GM21526 (cell line): ENCODE data around the gene MCUB.
"Not testable (repeated sequence)": the region's sequence is repeated elsewhere in the genome, so short reads cannot be mapped to it uniquely, and the experiment has no call there.

ENCODE experiments used
- ATAC-seq: cut with Tn5 transposase; IDR thresholded peaks from one replicate; pipeline ENCODE4 v1.9.1; 2021; ENCODE audit warnings: moderate library complexity; ENCODE audit not compliant: unreplicated experiment, low FRiP score

Gene MCUB

DNA sequence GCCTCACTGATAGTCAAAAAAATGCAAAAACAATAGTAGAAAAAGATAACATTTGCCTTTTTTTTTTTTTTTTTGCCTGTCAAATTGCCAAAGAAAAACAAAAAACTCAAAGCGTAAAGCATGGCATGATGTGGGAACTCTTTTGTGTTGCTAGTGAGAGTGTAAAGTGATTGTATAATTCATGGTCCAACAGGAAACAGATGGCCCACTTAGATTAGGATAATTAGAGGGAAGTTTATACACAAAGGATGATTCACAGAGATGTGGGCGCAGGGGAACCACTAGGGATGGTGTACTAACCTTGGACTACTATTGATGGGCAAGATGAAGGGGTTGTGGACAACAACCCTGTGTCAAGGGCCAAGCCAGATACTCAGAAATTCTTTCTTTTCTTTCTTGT lies 16.4 kb downstream of the MCUB start:
- ATAC-seq, result no peak

DNA sequence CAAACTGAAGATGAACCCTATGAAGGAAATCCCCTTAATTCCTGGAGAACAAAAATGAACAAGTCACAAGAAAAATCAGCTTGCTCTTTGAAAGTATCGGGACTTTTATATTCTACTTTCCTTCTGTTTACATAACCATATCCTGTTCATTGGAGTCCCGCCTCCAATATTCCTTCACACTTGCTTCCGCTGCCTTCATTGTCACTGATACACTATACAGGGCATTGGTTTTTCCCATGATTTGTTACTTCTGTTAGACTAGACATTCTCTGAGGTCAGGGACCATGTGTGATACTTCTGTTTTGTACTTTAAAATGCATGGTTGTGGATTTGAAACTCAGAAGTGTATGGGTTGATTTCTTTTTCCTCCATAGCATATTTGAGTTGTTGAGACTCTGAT lies 18.8 kb downstream of the MCUB start:
- no peak for ATAC-seq

- ATAC-seq, result not testable (repeated sequence)
Observed at GRCh38 chr4:109579997-109580396, 20.0 kb downstream of the MCUB start.

DNA sequence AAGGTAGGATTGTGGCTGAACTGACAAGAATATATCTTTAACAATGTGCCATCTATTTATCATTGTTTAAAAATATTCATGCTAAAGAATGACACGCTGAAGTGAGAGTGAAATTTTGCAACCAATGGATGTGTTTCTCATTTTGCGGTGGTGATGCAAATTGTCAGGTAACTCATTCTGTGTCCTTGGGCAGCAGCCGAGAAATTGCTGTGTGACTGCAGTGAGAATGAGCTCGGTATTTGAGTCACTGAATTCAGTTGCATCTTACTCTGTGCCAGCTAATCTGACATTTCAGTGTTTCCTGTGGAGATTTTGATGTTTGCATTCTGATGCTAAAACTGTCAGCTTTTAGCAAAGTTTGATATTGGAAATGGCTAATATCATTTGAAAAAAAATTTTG lies 28.1 kb downstream of the MCUB start:
- peak; percentile 99 for ATAC-seq

DNA sequence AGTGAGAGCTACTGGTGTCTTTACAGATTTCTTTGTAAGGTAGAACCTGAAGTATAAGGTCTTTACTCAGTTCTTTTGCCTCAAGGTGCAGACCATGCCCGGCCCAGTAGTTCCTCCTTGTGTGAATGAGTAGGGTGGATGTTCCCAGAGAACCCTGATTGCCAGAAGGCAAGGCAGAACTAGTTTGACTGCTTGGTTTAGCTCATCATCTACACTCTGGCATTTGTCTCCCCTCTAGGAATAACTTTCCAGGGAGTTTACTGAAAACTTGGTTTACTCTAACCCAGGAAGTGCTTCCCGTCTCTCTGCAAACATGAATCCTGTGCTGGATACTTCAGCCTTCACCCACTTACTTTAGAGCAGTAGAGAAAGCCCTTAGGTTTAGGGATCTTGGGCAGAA lies 29.1 kb downstream of the MCUB start:
- no peak for ATAC-seq

DNA sequence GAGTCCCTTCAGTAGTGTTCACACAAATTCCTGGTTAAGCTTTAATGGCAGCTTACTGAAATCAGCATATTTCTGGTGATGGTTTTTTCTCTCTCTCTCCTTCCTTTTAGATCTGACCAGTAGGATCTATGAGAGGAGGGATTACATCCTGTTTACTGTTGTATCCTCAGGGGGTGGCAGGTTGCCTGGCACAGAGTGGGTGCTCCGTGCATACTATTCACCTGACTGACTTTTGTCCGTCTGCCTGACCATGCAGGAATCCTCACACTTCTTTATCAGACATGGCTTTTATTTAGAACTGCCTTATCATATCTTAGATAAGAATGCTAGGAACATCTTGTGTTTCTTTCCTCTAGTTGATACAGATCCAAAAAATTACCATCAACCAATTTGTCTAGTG lies 29.6 kb downstream of the MCUB start:
- ATAC-seq, result no peak

DNA sequence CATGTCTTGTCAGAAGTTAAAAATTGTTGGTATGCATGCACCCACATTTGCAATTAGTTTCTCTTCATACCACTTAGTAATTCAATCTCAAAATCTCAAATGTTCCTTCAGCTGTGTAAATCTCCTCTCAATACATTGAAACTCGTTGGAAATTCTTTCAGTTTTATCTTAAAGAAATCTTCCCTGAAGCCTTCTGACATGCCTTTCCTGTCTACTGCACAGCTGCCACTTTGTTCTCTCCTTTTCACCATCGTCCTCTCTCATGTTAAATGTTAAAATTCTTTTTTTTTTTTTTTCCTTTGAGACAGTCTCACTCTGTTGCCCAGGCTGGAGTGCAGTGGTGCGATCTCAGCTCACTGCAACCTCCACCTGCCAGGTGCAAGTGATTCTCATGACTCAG lies 30.9 kb downstream of the MCUB start:
- ATAC-seq, result no peak

- ATAC-seq, result no peak
Observed at GRCh38 chr4:109592367-109592766, 32.3 kb downstream of the MCUB start.

GRCh38 chr4:109595123-109595522 lies 35.1 kb downstream of the MCUB start:
- ATAC-seq, result not testable (repeated sequence)

- ATAC-seq, result not testable (repeated sequence)
Observed at GRCh38 chr4:109596420-109597085, 36.5 kb downstream of the MCUB start.

DNA sequence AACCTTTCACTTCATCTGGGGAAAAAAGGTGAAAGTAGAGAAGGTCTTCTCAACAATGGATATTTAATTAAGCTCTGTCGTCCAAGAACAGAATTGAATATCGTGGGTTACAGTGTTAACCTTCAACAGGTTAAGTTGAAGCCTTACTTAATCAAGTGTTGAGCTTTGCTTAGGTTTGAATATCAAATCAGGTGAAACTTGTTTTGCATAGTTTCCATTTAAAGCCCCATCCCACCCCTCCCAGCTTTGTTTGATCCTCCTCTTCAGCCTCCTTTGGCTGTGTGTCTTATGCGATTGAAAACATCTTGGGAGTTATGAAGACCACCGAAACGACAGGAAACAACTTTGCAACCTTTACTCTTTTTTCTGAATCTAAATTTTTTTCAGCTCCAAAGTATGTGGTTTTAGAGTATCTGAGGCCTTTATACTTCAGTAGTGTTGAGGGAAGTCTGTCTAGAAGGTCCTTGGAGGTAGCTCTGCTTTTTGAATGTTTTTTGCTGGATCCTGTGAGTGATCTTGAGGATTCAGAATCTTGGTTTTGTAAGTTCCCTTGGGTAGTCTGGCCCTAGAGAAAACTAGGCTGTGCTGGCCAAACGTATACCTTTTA lies 39.1 kb downstream of the MCUB start:
- no peak for ATAC-seq

DNA sequence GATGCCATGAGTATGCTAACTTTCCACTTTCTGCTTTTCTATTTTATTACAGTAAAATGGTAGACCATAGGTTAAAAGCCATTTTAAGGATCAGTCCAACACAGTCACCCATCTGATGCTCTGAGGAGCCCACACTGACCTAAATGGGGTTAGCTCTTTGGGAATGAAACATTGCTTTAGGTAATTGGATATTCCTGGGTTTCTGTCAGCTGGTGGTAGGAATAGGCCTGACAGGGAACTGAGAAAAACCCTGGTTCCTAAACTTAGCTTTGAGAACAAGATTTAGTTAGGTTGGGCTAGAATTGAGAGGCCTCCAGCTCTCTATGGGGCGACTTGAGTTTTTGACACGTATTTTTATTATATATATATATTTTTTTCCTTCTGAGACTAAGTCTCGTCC lies 40.4 kb downstream of the MCUB start:
- ATAC-seq, result no peak

DNA sequence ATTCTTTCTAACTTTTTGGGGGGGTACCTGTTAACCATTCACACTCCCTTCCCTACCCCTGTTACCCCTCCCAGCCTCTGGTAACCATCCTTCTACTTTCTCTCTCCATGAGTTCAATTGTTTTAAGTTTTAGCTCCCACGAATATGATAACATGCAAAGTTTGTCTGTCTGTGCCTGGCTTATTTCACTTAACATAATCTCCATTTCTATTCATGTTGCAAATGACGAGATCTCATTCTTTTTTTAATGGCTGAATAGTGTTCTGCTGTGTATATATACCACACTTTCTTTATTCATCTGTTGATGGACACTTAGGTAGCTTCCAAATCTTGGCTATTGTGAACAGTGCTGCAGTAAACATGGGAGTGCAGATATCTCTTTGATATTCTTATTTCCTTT lies 41.3 kb downstream of the MCUB start:
- no peak for ATAC-seq

- ATAC-seq, result no peak
Observed at GRCh38 chr4:109607976-109608375, 47.9 kb downstream of the MCUB start.

DNA sequence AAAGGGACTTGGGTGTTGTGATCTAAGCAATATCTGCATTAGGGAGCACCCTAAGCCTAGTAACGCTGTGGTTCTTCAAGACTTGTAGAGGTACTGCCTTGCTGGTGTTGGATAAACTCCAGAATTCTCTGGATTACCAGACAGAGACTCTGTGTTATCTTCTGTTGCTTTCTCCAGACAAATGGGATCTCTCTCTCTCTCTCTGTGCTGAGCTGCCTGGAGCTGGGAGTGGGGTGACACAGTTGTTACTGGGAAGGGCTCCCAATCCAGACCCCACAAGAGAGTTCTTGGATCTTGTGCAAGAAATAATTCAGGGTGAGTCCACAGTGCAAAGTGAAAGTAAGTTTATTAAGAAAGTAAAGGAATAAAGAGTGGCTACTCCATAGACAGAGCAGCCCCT lies 48.8 kb downstream of the MCUB start:
- no peak for ATAC-seq

DNA sequence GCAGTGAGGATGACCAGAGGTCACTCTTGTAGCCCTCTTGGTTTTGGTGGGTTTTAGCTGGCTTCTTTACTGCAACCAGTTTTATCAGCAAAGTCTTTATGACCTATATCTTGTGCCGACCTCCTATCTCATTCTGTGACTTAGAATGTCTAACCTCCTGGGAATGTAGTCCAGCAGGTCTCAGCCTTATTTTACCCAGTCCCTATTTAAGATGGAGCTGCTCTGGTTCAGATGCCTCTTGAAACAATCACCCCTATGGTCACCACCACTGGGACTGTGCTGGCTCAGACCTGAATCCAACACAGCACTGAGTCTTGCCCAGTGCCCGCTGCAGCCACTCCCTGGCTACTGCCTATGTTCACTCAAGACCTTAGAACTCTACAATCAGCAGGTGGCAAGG lies 49.4 kb downstream of the MCUB start:
- ATAC-seq, result no peak

DNA sequence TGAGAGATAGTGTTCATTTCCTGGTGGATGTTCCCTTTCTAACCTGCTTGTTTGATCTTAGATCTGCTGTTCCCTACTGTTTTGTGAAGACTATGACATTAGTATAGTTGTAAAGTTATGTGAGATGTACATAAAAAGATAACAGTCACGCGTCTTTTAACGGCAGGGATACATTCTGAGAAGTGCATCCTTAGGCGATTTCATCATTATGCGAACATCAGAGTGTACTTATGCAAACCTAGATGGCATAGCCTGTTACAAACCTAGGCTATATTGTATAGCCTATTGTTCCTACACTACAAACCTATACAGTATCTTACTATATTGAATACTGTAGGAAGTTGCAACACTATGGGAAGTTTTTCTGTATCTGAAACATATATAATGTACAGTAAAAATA lies 50.4 kb downstream of the MCUB start:
- ATAC-seq, result no peak

DNA sequence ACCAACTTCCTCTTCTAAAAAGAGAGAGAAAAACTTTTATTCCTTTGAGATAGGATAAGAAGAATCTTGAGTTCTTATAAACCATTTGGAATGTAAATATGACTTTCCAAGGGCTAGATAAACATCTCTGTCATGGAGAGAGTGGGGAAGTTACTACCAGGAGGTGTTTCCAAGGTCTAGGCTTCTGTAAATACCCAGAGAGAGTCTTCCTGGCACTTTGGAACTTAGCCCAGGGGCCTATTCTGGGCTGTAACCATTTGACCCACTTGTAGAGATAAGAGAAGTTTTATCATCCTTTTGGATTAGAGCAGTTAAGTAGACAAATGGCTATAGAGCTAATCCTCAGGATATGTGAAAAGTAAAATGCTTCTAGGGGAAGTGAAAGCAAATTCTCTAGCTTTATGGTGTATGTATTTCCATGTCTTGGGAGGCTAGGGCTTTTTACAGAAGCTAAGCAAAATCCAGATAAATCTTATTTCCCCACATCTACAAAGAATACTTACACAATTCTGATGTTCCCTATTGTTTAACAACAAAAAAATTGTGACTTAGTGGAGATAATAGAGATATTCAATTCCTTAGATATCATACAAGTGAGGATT lies 51.1 kb downstream of the MCUB start:
- ATAC-seq, result no peak

- ATAC-seq, result no peak
Observed at GRCh38 chr4:109614015-109614414, 54.0 kb downstream of the MCUB start.

- no peak for ATAC-seq
Observed at GRCh38 chr4:109614466-109614865, 54.4 kb downstream of the MCUB start.

- ATAC-seq, result no peak
Observed at GRCh38 chr4:109615742-109616141, 55.7 kb downstream of the MCUB start.

DNA sequence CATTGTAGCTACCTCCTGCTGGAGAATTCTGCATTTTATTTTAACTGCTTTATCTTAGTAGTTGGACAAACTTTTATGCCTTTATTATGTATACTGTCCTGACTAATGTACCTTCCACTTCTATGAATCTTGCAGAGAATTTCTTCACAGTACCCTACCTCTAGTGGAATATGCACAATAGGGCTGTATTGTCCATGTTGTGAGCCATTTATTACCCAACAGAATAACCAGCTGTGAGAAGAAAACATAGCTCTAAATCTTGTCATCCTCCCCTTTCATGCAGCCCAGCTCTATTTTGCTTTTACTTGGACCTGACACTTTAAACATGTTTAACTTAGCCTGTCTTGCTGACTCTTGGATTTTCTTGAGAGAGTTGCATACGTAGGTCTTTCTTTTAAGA lies 56.2 kb downstream of the MCUB start:
- ATAC-seq, result no peak
